BE2C (cell line): ENCODE results near the gene CCT3.
"Not testable (repeated sequence)": the region's sequence is repeated elsewhere in the genome, so short reads cannot be mapped to it uniquely, and the experiment has no call there.

ENCODE experiments used
- DNase-seq: peaks from one replicate; pipeline ENCODE4 v3.0.0-alpha.2; 2020
- H3K27me3 ChIP-seq: fragments of 250-450 bp; sonication (Bioruptor Pico); 2 replicates; pipeline ENCODE4 v1.5.1; 2020; ENCODE audit warnings: mild to moderate bottlenecking
- H3K36me3 ChIP-seq: fragments of 250-450 bp; sonication (Bioruptor Pico); 2 replicates; pipeline ENCODE4 v1.5.1; 2020; ENCODE audit warnings: mild to moderate bottlenecking
- H3K4me1 ChIP-seq: fragments of 250-450 bp; sonication (Bioruptor Pico); 2 replicates; pipeline ENCODE4 v1.5.1; 2020
- H3K4me3 ChIP-seq: 2 replicates; pipeline ENCODE4 v1.5.1; 2011; ENCODE audit warnings: low read depth, low read length
- H3K9me3 ChIP-seq: fragments of 250-450 bp; sonication (Bioruptor Pico); 2 replicates; pipeline ENCODE4 v1.5.1; 2020
- TF ChIP-seq, protein P1 (sequence below): IDR thresholded peaks from 2 replicates; pipeline ENCODE4 v1.5.1; 2012; ENCODE audit warnings: mild to moderate bottlenecking, low read depth, low read length

CCT3 gene

DNA sequence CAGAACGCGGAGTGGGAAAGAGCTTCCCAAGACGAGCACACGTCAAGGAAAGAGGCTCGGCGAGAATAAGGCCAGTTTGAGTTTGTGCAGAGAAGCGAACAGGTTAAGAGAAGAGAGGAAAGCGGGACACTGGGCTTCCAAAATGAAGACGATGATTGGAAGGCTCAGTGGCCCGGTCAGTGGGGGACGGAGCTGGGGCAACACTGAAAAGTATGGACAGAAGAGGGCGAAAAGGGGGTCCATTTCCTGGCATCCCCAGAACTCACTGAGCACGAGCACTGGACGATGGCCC, 258 bp downstream of the CCT3 start:
- TF ChIP-seq, protein P1, sequence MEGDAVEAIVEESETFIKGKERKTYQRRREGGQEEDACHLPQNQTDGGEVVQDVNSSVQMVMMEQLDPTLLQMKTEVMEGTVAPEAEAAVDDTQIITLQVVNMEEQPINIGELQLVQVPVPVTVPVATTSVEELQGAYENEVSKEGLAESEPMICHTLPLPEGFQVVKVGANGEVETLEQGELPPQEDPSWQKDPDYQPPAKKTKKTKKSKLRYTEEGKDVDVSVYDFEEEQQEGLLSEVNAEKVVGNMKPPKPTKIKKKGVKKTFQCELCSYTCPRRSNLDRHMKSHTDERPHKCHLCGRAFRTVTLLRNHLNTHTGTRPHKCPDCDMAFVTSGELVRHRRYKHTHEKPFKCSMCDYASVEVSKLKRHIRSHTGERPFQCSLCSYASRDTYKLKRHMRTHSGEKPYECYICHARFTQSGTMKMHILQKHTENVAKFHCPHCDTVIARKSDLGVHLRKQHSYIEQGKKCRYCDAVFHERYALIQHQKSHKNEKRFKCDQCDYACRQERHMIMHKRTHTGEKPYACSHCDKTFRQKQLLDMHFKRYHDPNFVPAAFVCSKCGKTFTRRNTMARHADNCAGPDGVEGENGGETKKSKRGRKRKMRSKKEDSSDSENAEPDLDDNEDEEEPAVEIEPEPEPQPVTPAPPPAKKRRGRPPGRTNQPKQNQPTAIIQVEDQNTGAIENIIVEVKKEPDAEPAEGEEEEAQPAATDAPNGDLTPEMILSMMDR, result no peak
- Histone ChIP-seq H3K4me3 (peak overlapping the region; percentile 86), H3K9me3 (no peaks in the 10 kb centered on the region), H3K36me3 (peaks cover 32% of the 10 kb centered on the region), H3K27me3 (no peaks in the 10 kb centered on the region), H3K4me1 (peaks cover 7% of the 10 kb centered on the region; the same call in 1 of the 2 replicates)
- DNase-seq, result no peak

DNA sequence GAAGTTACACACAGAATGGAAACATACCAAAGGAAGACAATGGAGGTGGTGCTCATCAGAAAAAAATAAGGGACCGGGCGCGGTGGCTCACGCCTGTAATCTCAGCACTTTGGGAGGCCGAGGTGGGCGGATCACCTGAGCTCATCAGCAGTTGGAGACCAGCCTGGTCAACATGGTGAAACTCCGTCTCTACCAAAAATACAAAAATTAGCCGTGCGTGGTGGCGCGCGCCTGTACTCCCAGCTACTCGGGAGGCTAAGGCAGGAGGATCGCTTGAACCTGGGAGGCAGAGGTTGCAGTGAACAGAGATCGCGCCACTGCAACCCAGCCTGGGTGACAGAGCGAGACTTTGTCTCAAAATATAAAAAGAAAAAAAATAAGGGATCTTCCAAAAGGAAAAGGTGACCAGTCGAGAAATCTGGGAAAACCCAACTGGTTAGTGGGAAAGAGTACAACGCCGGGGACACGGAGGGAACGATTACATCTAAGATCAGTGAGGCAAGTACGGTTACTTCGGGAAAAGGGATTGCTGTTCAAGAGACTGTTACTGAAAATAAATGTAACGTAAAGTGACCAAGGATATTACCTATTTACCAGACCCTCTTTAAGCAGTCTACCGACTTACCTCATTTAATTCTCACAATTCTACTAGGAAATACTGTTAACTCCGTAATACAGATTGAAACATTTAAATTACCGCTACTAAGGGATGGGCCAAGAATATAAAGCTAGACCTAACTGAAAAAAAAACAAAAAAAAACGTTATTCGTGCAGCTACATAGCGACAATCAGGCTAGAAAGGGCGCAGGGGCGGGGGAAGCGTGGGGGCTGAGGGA, 822 bp downstream of the CCT3 start:
- TF ChIP-seq, protein P1, result no peak
- DNase-seq, result no peak
- no peaks in the 10 kb centered on the region for H3K9me3 ChIP-seq
- H3K4me1 ChIP-seq, result peaks cover 1% of the 10 kb centered on the region; the same call in 1 of the 2 replicates
- H3K4me3 ChIP-seq, result peak overlapping the region; percentile 86
- no peaks in the 10 kb centered on the region for H3K27me3 ChIP-seq
- H3K36me3 ChIP-seq, result peaks cover 38% of the 10 kb centered on the region

DNA sequence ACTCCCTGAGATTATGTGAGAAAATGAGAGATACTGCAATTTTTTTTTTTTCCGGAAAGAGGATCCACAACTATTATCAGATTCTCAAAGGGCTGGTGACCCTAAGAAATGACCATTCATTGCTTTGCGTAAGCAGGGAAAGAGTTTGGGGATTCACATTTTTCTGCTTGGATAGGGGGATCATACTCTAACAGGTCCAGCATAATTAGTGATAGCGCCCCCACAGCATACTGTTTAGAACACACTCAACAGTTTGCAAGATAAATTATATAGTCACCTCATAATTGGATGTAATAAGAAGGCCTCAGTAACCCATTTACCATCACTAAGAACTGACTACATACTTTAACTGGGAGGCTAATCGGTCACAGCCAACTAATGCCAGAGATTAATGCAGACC, 1.9 kb downstream of the CCT3 start:
- Histone ChIP-seq H3K27me3 (no peaks in the 10 kb centered on the region), H3K4me1 (no peaks in the 10 kb centered on the region; the same call in 1 of the 2 replicates), H3K9me3 (no peaks in the 10 kb centered on the region), H3K36me3 (peaks cover 48% of the 10 kb centered on the region), H3K4me3 (peak overlapping the region; percentile 86)
- DNase-seq, result no peak
- TF ChIP-seq, protein P1, result peak; percentile 37

DNA sequence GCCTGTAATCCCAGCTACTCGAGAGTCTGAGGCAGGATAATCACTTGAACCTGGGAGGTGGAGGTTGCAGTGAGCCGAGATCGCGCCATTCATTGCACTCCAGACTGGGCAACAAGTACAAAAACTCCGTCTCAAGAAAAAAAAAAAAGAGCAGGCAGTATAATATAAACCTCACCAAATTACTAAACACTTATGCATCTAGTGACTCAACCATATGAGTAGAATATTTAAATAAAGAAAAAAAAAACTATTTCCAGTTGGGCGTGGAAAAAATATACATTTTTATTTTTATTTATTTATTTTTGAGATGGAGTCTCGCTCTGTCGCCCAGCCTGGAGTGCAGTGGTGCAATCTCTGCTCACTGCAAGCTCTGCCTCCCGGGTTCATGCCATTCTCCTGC, 14.9 kb downstream of the CCT3 start:
- peaks cover 88% of the 10 kb centered on the region for H3K36me3 ChIP-seq
- not testable (repeated sequence) for DNase-seq, H3K9me3 ChIP-seq

DNA sequence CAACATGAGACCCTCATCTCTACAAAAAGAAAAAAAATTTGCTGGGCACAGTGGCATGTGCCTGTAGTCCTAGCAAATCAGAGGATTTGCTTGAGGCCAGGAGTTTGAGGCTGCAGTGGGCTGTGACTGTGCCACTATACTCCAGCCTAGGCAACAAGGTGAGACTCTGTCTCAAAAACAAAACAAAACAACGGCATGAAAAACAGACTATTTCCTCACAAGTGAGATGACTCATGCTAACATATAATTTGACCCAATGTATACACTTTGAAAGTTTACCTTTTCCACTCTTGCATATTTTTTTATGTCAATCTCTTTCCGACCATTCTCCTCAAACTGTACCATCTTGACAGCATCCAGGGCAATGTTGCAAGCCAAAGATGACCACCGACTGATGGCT, 17.5 kb downstream of the CCT3 start:
- DNase-seq, result no peak
- Histone ChIP-seq H3K9me3 (no peaks in the 10 kb centered on the region), H3K36me3 (peaks cover 97% of the 10 kb centered on the region), H3K4me3 (no peak overlapping the region), H3K27me3 (no peaks in the 10 kb centered on the region), H3K4me1 (no peaks in the 10 kb centered on the region)
- TF ChIP-seq, protein P1, result no peak

More for the DNA sequence above, 14.9 kb downstream of the CCT3 start:
- not testable (repeated sequence) for H3K4me3 ChIP-seq, H3K27me3 ChIP-seq, H3K4me1 ChIP-seq

DNA sequence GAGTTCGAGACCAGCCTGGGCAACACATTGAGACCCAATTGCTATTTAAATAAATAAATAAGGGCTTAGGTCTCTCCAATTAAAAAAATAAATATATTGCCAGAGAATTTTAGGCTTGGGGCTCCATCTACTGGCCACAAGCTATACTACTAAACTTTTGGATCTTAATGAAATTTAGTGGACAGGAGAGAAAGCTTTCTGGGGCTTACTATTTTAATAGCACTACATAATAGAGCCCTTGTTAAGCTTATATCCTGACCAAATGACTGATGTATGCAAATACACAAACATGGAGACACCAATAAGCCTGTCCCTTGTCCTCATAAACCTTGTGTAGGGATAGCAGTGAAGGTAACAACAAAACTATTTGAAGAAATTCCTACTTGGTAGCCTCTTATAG, 18.4 kb downstream of the CCT3 start:
- H3K4me1 ChIP-seq, result no peaks in the 10 kb centered on the region
- H3K9me3 ChIP-seq, result no peaks in the 10 kb centered on the region
- H3K27me3 ChIP-seq, result no peaks in the 10 kb centered on the region
- H3K36me3 ChIP-seq, result peaks cover 97% of the 10 kb centered on the region
- TF ChIP-seq, protein P1, result peak; percentile 61
- H3K4me3 ChIP-seq, result no peak overlapping the region
- DNase-seq, result peak; percentile 27
